Limb (tissue), 2 donors: Measurements from ENCODE around the gene ALOX5.
"Not testable (repeated sequence)": the region's sequence is repeated elsewhere in the genome, so short reads cannot be mapped to it uniquely, and the experiment has no call there.

Experiments
- DNase-seq, 2 donors: peaks; one replicate each; pipeline ENCODE4 v3.0.0-alpha.2; 2016; ENCODE audit errors: extremely low spot score in 2 of 2

ALOX5 gene

DNA sequence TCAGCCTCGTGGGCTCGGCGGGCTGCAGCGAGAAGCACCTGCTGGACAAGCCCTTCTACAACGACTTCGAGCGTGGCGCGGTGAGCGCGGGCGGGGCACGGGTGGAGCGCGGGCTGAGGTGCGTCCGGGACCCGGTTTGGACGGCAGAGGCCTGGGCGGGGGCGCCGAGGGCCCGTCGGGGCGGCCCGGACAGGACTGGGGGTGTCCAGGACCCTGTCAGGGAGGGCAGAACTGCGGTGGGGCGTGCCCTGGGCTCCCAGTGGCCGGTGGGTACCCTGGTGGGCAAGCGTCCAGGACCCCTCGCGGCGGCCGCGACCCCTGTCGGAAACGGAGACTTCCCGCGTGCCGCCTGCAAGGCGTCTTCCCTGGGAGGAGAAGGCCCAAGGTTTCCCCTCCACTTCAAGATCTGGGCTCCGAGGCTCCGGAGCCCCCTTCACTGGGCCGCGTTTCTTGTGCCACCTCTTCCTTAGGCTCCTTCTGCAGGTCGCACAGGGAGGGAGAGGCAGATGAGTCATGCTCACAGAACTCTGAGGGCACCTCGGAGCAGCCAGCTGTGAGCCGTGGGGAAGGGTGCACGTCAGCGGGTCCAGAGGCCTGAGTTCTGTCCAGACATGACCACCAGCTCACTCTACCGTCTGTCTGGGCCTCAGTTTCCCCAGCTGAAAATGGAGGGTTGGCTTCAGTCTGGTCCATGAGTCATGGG is 485 bp downstream of the ALOX5 start:
- DNase-seq = no peak

DNA sequence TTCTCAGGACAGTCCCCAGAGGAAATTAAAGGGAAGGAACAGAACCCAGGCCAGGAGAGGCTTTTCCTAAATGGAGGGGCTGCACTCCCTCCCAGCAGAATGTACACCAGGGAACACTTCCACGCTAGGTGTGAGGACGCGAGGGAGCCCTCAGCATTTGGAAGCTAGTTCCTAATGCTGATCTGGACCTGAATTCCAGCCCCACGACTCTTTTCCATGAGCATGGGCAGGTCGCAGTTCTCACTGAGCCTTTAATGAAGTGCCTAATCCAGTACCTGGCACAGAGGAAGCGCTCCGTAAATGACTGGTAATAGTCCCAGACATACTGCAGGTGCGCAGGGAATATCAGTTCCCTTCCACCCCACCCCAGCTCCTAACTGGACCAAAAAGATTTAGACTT is 1.1 kb downstream of the ALOX5 start:
- no peak for DNase-seq

DNA sequence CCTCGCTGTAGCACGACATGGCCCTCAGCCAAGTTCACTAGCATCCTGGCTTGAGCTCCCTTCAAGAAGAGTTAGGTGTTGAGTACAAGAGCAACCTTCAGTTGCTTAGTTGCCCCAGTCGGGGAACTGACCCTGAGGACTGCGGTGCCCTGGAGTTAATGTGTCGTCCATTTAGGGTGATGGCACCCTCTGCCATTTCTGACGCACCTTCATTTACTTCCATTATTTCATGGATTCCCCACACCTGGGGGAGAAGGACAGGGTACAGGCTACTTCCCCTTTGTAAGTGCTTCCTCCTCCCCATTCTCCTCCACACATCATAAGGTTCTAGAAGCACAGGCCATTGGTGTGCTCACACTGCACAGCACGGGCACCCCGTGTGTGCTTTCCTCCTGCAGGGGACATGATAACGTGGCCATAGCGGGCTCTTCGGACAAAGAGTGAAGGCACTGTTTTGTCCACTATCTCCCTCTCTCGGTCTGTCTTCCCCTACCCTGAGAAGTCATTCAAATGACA is 1.8 kb downstream of the ALOX5 start:
- DNase-seq = no peak

DNA sequence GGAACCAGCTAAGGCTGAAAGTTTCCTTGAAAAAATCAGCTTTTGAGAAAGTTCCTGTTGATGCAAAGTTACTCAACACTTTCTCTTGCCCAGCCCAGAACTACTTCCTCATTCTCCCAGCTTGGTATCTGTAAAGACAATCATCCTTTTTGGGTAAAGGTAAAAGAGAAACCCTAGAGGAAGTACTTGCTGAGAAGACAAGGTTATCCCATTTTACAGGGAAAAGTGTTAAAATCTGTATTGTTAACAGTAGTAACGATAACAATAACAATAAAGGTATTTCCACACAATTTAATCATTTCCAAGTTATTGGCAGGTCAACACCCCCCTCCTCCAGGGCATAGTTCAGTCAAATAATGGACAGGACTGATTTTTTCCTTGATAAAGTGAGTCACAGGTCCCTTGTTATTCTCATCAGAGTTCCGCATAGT is 2.4 kb downstream of the ALOX5 start:
- no peak for DNase-seq

DNA sequence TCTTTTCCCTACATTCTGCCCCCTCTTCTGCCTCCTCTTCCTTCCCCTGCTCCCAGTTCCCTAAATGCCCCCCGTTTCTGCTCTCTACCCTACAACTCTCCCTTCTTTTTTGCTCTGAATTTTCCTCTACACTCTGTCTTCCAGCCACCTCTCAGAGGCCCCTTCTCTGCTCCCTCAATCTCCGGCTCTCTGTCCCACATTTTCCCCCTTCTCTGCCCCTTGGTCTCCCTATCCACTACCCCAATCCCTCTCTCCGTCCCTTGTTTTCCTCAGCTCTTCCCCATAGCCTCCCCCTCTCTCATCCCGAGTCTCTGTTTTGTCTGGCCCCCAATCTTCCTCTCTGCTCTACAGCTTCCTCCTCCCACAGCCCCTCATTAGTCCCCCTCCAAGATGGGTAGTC is 3.3 kb downstream of the ALOX5 start:
- no peak for DNase-seq

- no peak for DNase-seq
Observed at GRCh38 chr10:45377858-45378257, 3.8 kb downstream of the ALOX5 start.

DNA sequence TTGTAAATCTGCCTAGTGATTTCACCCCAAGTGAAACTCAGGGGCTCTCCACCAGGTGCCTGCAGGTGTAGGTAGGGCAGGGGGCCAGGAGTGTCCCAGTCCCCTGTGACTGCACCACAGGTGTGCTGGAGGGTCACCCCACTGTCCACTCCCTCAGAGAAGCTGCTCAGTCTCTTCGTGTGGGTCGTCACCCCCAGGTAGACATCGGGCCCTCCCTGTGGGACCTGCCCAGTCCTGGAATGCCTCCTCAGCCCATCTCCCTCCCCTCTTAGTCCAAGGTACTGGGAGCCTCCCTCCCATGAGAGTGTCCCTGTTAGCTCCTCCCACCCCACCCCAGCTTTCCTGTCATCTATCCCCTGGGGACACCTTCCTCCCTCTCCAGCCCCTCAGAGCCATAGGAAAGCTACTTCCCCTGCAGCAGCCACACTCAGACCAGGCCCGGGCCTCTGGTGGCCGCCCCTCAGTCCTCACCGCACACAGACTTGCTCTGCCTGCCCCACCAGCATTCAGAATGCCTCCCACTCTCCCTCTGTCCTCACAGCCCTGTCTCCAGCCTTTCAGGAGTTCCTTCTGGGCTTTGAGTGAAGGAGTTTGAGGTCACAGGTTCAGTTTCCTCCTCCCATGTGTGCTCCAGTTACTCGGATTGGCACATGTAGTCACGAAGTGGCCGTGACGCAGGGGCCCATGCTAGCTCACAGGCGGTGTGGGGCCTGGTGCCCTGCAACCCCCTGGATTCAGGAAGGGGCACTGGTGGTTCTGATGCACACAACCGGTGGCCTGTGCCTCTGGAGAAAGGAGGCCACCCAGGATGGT is 5.1 kb downstream of the ALOX5 start:
- DNase-seq = no peak

DNA sequence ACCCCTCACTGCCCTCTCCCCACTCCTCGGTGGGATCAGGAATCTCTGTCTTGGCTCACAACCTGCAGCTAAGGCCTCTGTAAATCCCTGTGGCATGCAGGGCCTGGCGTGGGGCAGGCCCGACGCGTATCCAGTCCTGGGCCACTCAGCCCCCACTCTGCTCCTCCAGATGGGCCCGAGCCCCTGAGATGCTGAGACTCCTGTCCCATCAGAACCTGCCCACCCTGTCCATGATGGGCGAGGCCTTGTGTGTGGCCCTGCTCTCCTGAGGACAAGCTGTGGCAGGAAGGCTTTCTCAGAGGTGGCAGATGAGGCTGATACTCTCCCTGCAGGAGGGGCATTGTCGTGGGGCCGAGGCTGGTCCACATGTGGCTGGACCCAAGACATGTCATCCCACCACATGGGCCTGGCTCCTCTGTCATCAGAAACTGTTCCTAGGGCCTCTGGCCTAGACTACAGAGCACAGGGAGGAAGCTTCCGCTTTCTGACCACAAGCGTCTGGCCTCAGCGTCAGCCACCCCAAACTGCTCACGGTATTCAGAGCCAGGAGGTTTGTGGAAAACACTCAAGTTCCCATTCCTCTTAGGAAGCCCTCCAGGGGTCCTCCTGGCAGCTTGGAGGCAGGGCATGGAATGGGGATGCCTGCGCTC is 6.0 kb downstream of the ALOX5 start:
- no peak for DNase-seq

GRCh38 chr10:45380903-45381620 is 7.0 kb downstream of the ALOX5 start:
- no peak for DNase-seq

DNA sequence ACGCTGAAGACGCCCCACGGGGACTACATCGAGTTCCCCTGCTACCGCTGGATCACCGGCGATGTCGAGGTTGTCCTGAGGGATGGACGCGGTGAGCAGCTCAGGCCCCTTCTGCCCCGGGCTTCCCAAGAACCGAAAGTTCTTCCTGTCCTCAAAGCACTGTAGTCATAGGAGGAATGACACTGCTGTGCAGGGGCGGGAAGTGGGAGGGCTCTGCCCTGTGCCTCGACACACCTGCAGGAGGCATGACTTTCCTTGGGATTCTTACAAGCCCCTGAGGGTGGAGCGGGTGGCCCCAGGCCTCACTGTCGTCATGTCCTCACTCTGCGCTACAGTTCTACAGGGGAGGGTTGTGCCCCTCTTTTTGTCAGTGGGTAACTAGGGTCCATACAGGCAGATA is 8.6 kb downstream of the ALOX5 start:
- DNase-seq = no peak

- DNase-seq = no peak
Observed at GRCh38 chr10:45383682-45384330, 9.8 kb downstream of the ALOX5 start.

DNA sequence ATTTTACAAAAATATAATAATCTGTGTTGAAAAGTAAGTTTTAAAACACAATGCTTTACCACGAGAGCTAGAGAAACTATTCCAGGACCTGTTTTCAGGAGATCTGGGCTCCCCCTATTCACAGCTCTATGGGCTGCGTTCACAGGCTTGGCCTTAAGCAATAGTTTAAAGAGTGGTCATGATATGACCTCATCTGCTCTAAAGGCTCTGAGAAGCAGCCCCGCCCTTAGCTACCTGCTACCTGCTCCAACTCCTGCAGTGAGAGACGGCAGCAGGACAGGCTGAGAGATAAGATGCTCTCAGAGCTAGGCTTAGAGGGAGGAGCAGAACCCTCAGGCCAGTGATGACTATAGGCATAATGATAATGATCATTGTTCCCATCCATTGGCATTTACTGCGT is 12.6 kb downstream of the ALOX5 start:
- no peak for DNase-seq

DNA sequence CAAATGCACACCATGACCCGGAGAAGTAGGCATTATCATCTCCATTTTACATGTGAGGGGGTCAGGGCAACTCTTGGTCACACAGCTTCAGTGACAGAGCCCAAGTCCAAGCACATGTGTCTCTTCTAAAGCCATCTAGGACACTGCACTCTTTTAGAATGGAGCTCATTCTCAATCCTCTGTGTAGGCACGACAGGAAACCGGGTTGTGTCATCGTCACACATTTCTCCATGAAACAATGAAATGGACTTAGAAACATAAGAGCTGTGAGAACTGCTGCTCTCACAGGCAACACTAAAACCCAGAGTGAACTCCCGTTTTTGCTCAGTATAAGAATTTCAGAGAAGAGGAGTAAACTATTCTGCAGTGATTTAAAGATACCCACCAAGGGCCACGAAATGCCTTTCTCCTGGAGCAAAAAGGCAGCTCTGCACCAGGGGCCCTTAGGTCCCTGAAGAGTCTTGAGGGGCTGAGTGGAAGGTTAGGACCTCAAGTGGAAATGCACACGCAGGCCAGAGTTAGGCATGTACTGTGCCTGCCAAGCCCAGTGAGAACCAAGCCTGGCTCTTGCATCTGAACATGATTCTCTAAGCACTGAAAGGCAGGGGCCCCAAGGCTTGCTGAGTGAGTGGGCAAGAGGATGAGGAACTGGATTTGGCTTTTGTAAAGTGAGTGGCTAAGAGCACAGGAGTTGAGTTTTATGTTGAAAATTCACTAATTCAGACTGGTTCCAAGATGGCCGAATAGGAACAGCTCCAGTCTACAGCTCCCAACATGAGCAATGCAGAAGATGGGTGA is 13.3 kb downstream of the ALOX5 start:
- no peak for DNase-seq

- not testable (repeated sequence) for DNase-seq
Observed at GRCh38 chr10:45389671-45390070, 15.7 kb downstream of the ALOX5 start.

- DNase-seq = not testable (repeated sequence)
Observed at GRCh38 chr10:45391636-45392035, 17.6 kb downstream of the ALOX5 start.

GRCh38 chr10:45395554-45395953 is 21.5 kb downstream of the ALOX5 start:
- DNase-seq = no peak

DNA sequence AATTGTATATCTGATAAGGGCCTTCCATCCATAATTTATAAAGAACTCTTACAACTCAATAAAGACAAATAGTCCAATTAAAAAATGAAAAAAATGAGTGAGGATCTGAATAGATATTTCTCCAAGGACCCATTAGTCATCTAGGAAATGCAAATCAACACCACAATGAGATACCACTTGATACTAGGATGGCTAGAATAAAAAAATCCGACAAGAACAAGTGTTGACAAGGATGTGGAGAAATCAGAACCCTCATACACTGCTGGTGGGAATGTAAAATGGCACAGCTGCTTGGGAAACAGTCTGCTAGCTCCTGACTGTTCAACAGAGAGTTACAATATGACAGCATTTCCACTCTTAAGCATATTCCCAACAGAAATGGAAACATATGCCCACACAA is 24.6 kb downstream of the ALOX5 start:
- DNase-seq = no peak

DNA sequence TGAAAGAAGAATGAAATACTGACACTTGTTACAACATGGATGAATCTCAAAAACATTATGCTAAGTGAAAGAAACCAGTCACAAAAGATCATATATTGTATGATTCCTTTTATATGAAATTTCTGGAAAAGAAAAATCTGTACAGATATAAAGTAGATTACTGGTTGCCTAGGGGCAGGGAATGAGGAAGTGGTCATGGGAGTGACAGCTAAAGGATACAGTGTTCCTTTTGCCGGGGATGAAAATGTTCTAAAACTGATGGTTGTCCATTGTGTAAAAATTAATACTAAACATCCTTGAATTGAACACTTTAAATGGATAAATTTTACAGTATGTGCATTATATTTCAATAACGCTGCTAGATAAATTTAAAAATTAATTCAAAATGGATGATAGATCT is 25.1 kb downstream of the ALOX5 start:
- no peak for DNase-seq

DNA sequence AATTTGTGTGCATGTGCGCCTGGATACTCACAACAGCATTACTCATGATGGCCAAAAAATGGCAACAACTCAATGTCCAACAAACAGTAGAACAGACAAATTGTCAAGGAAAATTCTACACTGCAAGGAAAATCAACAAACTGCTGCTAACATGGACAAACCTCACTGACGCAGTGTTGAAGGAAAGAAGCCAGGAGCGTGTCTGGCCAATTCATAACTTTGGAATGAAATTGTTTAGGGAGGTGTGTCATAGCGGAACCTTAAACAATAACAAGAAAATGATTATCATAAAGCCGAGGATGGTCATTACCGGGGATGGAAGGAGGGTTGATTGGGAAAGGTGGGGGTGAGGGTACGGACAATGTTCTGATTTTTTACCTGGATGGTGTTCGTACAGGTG is 29.1 kb downstream of the ALOX5 start:
- DNase-seq = no peak

GRCh38 chr10:45404087-45404769 is 30.2 kb downstream of the ALOX5 start:
- DNase-seq = no peak
